Right lobe of liver (tissue), 6 donors: Measurements from ENCODE around the gene ANO9. TPM values are rescaled to one million over a fixed set of nuclear protein-coding genes. Genes with fewer than 3 reads are reported as not detected.
A peak's percentile ranks its signal among the peaks of the same experiment; 100 is the strongest.
"Not testable (repeated sequence)": the region's sequence is repeated elsewhere in the genome, so short reads cannot be mapped to it uniquely, and the experiment has no call there.

Experiments
- ATAC-seq, 4 donors: fragments of 200-7000 bp; cut with Tn5 transposase; one replicate each; pipeline ENCODE4 v1.9.1; 2020; ENCODE audit warnings: mild to moderate bottlenecking in 4 of 4, moderate library complexity in 4 of 4
- DNase-seq, 3 donors: peaks; one replicate each; pipeline ENCODE4 v3.0.0-alpha.2; 2020
- H3K27ac ChIP-seq, 3 donors: fragments of 200-600 bp; one replicate each; pipeline ENCODE4 v1.8.0; 2022
- H3K27me3 ChIP-seq, 2 donors: fragments of 200-600 bp; one replicate each; pipeline ENCODE4 v1.8.0; 2022
- H3K36me3 ChIP-seq, 4 donors: fragments of 200-600 bp; sonication (generic) in 1 of 4; one replicate each; pipeline versions ENCODE4 v1.5.1 to v1.8.0; 2017 to 2022; ENCODE audit warnings: control low read depth in 1 of 4
- H3K4me1 ChIP-seq, 4 donors: fragments of 200-600 bp; sonication (generic) in 1 of 4; one replicate each; pipeline versions ENCODE4 v1.5.1 to v1.8.0; 2017 to 2022; ENCODE audit warnings: control low read depth in 1 of 4
- H3K4me3 ChIP-seq, 3 donors: fragments of 200-600 bp; one replicate each; pipeline ENCODE4 v1.8.0; 2022
- H3K9me3 ChIP-seq, 4 donors: fragments of 200-600 bp; sonication (generic) in 1 of 4; one replicate each; pipeline versions ENCODE4 v1.5.1 to v1.8.0; 2017 to 2022; ENCODE audit warnings: control low read depth in 1 of 4
- CTCF ChIP-seq, 4 donors: fragments of 200-600 bp in 3 of 4; fragments of 450-650 bp in 1 of 4; IDR thresholded peaks; one replicate each; pipeline versions ENCODE4 v1.5.1 to v1.8.0; 2016 to 2022; ENCODE audit warnings: antibody characterized with exemption in 4 of 4, mild to moderate bottlenecking in 2 of 4
- POLR2A ChIP-seq: fragments of 450-650 bp; IDR thresholded peaks from one replicate; pipeline ENCODE4 v1.6.1; 2017; ENCODE audit warnings: antibody characterized with exemption, mild to moderate bottlenecking
- WGBS: methylation state at CpG from one replicate; pipeline ENCODE4 v1.1.6; 2018; ENCODE audit warnings: low coverage, low lambda C conversion rate; ENCODE audit not compliant: insufficient coverage; ENCODE audit errors: missing lambda C conversion rate; 5-methylcytosine and 5-hydroxymethylcytosine counted together
- intact Hi-C, 2 donors: fragments of 100-400 bp; cut with DNase I; formaldehyde crosslinking; loops; one replicate each; pipeline versions ENCODE4 v1.11.2 to v1.14.1; 2022
- total RNA-seq, 6 experiments: library from RNA; depleted of rRNA in 2 of 6; stranded (reverse); fragments of >200 nt in 2 of 6; fragmentation: NEBNext Ultra II Directional in 3 of 6; extraction: Animal tissue kit (Norgen Biotek cat#: 25700) in 3 of 6; gene quantifications; one replicate each; pipeline versions ENCODE4 v1.1.0 to v1.2.4, GENCODE V29; 2016 to 2023
- donor health status: DM: no; HTN: yes; CAD: no.
- donor health status: DM: no; HTN: no; CAD: no.
- donor health status: DM: no; HTN: no; CAD: no.
- donor health status: DM: no; HTN: yes; CAD: no.
- donor health status: DM: no; HTN: yes; CAD: no.

Gene ANO9
- total RNA-seq, 6 experiments from 2014 or later: 0.09 to 1.0 (median 0.28) TPM; not detected in 1

- ATAC-seq (no peak), DNase-seq (peak in 1 of 3 donors; percentile 10)
- intact Hi-C loops: no loop called here
- Histone ChIP-seq H3K4me1 (no peaks in the 10 kb centered on the region), H3K9me3 (no peaks in the 10 kb centered on the region), H3K27ac (no peak overlapping the region), H3K27me3 (no peaks in the 10 kb centered on the region), H3K36me3 (no peaks in the 10 kb centered on the region), H3K4me3 (no peak overlapping the region)
- 80% methylated on average over 1 of the region's 17 CpGs for WGBS
- TF ChIP-seq CTCF (IDR thresholded peaks at IDR 0.05): no peak
- TF ChIP-seq POLR2A: no peak
Measured at GRCh38 chr11:437228-437870, 4.5 kb downstream of the ANO9 start.

GRCh38 chr11:434999-435740 is 6.6 kb downstream of the ANO9 start:
- H3K4me3 ChIP-seq, H3K27ac ChIP-seq, DNase-seq, H3K9me3 ChIP-seq, H3K4me1 ChIP-seq, H3K27me3 ChIP-seq, H3K36me3 ChIP-seq, ATAC-seq, intact Hi-C loops: not testable (repeated sequence)
- WGBS: 91% methylated on average over 1 of the region's 1 CpG

- H3K4me1 ChIP-seq: no peaks in the 10 kb centered on the region
- no peak for ATAC-seq
- no peaks in the 10 kb centered on the region for H3K9me3 ChIP-seq
- H3K36me3 ChIP-seq: no peaks in the 10 kb centered on the region
- DNase-seq: no peak
- no peak overlapping the region for H3K27ac ChIP-seq
- H3K4me3 ChIP-seq: no peak overlapping the region
- intact Hi-C loops: no loop called here
- TF ChIP-seq CTCF (IDR thresholded peaks at IDR 0.05) (no peak), POLR2A (no peak)
- no peaks in the 10 kb centered on the region for H3K27me3 ChIP-seq
- 93% methylated on average over 11 of the region's 16 CpGs for WGBS
Measured at GRCh38 chr11:434496-434895, 7.3 kb downstream of the ANO9 start.

- Histone ChIP-seq H3K4me3 (no peak overlapping the region), H3K27me3 (no peaks in the 10 kb centered on the region), H3K9me3 (no peaks in the 10 kb centered on the region), H3K27ac (no peak overlapping the region), H3K36me3 (no peaks in the 10 kb centered on the region), H3K4me1 (no peaks in the 10 kb centered on the region)
- TF ChIP-seq POLR2A (no peak), CTCF (IDR thresholded peaks at IDR 0.05) (no peak)
- intact Hi-C loops: no loop called here
- ATAC-seq (peak in 1 of 4 donors; percentile 7), DNase-seq (peak in 1 of 3 donors; percentile 41)
- 89% methylated on average over 10 of the region's 20 CpGs for WGBS
Measured at GRCh38 chr11:433641-434040, 8.2 kb downstream of the ANO9 start.

- TF ChIP-seq CTCF (IDR thresholded peaks at IDR 0.05): no peak
- no peak for TF ChIP-seq POLR2A
- no peak overlapping the region for H3K27ac ChIP-seq
- intact Hi-C loops: no loop called here
- no peaks in the 10 kb centered on the region for H3K9me3 ChIP-seq
- H3K4me3 ChIP-seq: no peak overlapping the region
- WGBS: 83% methylated on average over 8 of the region's 17 CpGs
- H3K27me3 ChIP-seq: no peaks in the 10 kb centered on the region
- DNase-seq: no peak
- ATAC-seq: no peak
- H3K36me3 ChIP-seq: no peaks in the 10 kb centered on the region
- no peaks in the 10 kb centered on the region for H3K4me1 ChIP-seq
Measured at GRCh38 chr11:433111-433510, 8.7 kb downstream of the ANO9 start.
